HepG2 (cell line): Measurements from ENCODE around the gene NEURL4. TPM values are rescaled to one million over a fixed set of nuclear protein-coding genes. Genes with fewer than 3 reads are reported as not detected.

Source experiments
- EZH2 ChIP-seq: conservative IDR thresholded peaks from 2 replicates; pipeline ENCODE4 v1.6.1; 2012; ENCODE audit warnings: mild to moderate bottlenecking, low read depth, low read length, moderate library complexity
- GATAD2A ChIP-seq: IDR thresholded peaks from 2 replicates; pipeline ENCODE4 v1.6.1; 2016
- LCORL ChIP-seq, 2 experiments: fragments of 450-650 bp in 1 of 2; sonication (generic) in 1 of 2; formaldehyde crosslinking in 1 of 2; IDR thresholded peaks; 2 replicates each; pipeline versions ENCODE4 v1.5.0 to v1.6.1; 2017 to 2020; ENCODE audit warnings: antibody characterized with exemption in 1 of 2, missing genetic modification reagents in 1 of 2
- REL ChIP-seq: sonication (generic); formaldehyde crosslinking; conservative IDR thresholded peaks from 2 replicates; pipeline ENCODE4 v1.8.0; 2022; ENCODE audit warnings: mild to moderate bottlenecking, missing genetic modification reagents, moderate library complexity
- SNAPC4 ChIP-seq: sonication (generic); formaldehyde crosslinking; IDR thresholded peaks from 2 replicates; pipeline ENCODE4 v1.4.0; 2020; ENCODE audit warnings: mild to moderate bottlenecking, missing genetic modification reagents
- ZBTB7A ChIP-seq: sonication (generic); formaldehyde crosslinking; IDR thresholded peaks from 2 replicates; pipeline ENCODE4 v1.8.0; 2022; ENCODE audit warnings: mild to moderate bottlenecking, missing genetic modification reagents
- ZNF616 ChIP-seq: sonication (generic); formaldehyde crosslinking; IDR thresholded peaks from 2 replicates; pipeline ENCODE4 v1.5.0; 2020; ENCODE audit warnings: low read depth, mild to moderate bottlenecking, missing genetic modification reagents
- polyA plus RNA-seq, 8 experiments: library from polyadenylated mRNA; depleted of rRNA in 3 of 8; stranded (reverse) in 7 of 8; unstranded in 1 of 8; fragments of >200 nt; fragmentation: Illumina TruSeq in 4 of 8; extraction: Trizol in 4 of 8; gene quantifications; 2 replicates each; pipeline versions ENCODE4 v1.2.1 to v1.2.3, GENCODE V29; 2011 to 2016; ENCODE audit warnings: low read depth in 4 of 8, missing spikeins in 1 of 8, mixed read lengths in 1 of 8; ENCODE audit not compliant: insufficient read depth in 1 of 8
- total RNA-seq, 5 experiments: library from RNA; depleted of rRNA; stranded (reverse); fragments of >200 nt; fragmentation: Illumina TruSeq; extraction: Trizol; gene quantifications; 2 replicates each; pipeline ENCODE4 v1.2.3, GENCODE V29; 2016; ENCODE audit warnings: low read depth in 1 of 5

The NEURL4 gene
- total and polyA plus RNA-seq, 2 of the 13 experiments (the other 11 are each of a cell fraction or from before 2014, with no cell fraction given) = 14.8 to 15.7 TPM

GRCh38 chr17:7281953-7282751, 47.0 kb downstream of the NEURL4 start (continued):
- TF ChIP-seq SNAPC4 (CRISPR knock-in tag) (peak; percentile 78), ZBTB7A (CRISPR knock-in tag) (0 out of 2 replicates have a peak, but pooled peaks have one; percentile 57), REL (CRISPR knock-in tag) (no peak), GATAD2A (0 out of 2 replicates have a peak, but pooled peaks have one; percentile 39), ZNF616 (no peak), EZH2 (no peak), LCORL (IDR thresholded peaks at IDR 0.05) (no peak), LCORL (CRISPR knock-in tag; IDR thresholded peaks at IDR 0.05) (no peak)
